A549 (cell line): ENCODE results near the gene CDK5RAP2.

Experiments used
- BHLHE40 ChIP-seq: IDR thresholded peaks from 2 replicates; pipeline ENCODE4 v1.6.1; 2012; ENCODE audit warnings: low read depth, low read length, inconsistent platforms
- CBX8 ChIP-seq: fragments of 200-600 bp; sonication (generic); IDR thresholded peaks from 2 replicates; pipeline ENCODE4 v1.6.1; 2016
- JUN ChIP-seq, 2 experiments: fragments of >200 bp; sonication (Bioruptor Twin); formaldehyde crosslinking; IDR thresholded peaks; 2 replicates in 1 of 2; 3 replicates in 1 of 2; pipeline ENCODE4 v1.6.1; 2016 to 2017
- KDM1A ChIP-seq: fragments of 200-600 bp; sonication (generic); IDR thresholded peaks from 2 replicates; pipeline ENCODE4 v1.6.1; 2016; ENCODE audit warnings: low read depth, mild to moderate bottlenecking
- MYC ChIP-seq: IDR thresholded peaks from 2 replicates; pipeline ENCODE4 v1.6.1; 2012; ENCODE audit warnings: mild to moderate bottlenecking, inconsistent platforms, low read length, improper control_type of control experiment, borderline replicate concordance
- POLR2A ChIP-seq: IDR thresholded peaks from 2 replicates; pipeline ENCODE4 v1.6.1; 2012; ENCODE audit warnings: mild to moderate bottlenecking, low read length
- RCOR1 ChIP-seq: fragments of 150-350 bp; IDR thresholded peaks from 2 replicates; pipeline ENCODE4 v1.6.1; 2014; ENCODE audit warnings: antibody characterized with exemption, low read length, low read depth
- RFX5 ChIP-seq: fragments of 450-650 bp; IDR thresholded peaks from 2 replicates; pipeline ENCODE4 v1.7.1; 2014; ENCODE audit warnings: antibody characterized with exemption, mild to moderate bottlenecking, moderate library complexity
- RNF2 ChIP-seq: fragments of 200-600 bp; sonication (generic); IDR thresholded peaks from 2 replicates; pipeline ENCODE4 v1.6.1; 2016; ENCODE audit warnings: low read depth, mild to moderate bottlenecking, antibody characterized with exemption, moderate library complexity, borderline replicate concordance
- SMC3 ChIP-seq: fragments of >200 bp; sonication (Bioruptor Twin); formaldehyde crosslinking; IDR thresholded peaks from 3 replicates; pipeline ENCODE4 v1.6.1; 2018; ENCODE audit warnings: inconsistent platforms
- TFCP2L1 ChIP-seq: fragments of 250-450 bp; sonication (Bioruptor Pico); IDR thresholded peaks from 2 replicates; pipeline ENCODE4 v1.5.0; 2021; ENCODE audit warnings: mild to moderate bottlenecking
- TF ChIP-seq, protein P1 (sequence below): fragments of >200 bp; sonication (Bioruptor Twin); formaldehyde crosslinking; IDR thresholded peaks from 3 replicates; pipeline ENCODE4 v1.5.1; 2016
- TF ChIP-seq, protein P2 (sequence below): fragments of >200 bp; sonication (Bioruptor Twin); formaldehyde crosslinking; IDR thresholded peaks from 3 replicates; pipeline ENCODE4 v1.6.1; 2016
- TF ChIP-seq, protein P3 (sequence below): IDR thresholded peaks from 2 replicates; pipeline ENCODE4 v1.6.1; 2012

DNA sequence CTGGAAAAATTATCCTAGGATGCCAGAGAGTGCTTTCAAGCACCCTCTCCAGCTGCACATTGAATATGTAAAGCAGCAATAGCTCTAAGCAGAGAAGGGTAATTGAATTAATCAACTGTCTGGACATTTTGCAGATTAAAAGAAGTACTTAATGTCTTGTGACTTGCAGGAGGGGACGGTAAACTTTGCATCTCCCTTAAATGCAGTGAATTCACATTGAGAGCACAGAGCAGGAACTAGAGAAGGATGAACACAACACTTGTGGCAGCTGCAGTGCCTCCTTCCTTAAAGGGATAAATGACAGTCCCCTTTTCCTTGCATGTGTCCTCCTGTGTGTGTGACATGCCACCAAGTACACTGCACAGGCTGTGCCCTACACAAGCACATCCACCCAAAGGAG is 7.4 kb upstream of the CDK5RAP2 start:
- TF ChIP-seq, protein P1, sequence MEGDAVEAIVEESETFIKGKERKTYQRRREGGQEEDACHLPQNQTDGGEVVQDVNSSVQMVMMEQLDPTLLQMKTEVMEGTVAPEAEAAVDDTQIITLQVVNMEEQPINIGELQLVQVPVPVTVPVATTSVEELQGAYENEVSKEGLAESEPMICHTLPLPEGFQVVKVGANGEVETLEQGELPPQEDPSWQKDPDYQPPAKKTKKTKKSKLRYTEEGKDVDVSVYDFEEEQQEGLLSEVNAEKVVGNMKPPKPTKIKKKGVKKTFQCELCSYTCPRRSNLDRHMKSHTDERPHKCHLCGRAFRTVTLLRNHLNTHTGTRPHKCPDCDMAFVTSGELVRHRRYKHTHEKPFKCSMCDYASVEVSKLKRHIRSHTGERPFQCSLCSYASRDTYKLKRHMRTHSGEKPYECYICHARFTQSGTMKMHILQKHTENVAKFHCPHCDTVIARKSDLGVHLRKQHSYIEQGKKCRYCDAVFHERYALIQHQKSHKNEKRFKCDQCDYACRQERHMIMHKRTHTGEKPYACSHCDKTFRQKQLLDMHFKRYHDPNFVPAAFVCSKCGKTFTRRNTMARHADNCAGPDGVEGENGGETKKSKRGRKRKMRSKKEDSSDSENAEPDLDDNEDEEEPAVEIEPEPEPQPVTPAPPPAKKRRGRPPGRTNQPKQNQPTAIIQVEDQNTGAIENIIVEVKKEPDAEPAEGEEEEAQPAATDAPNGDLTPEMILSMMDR: no peak
- no peak for TF ChIP-seq MYC
- no peak for TF ChIP-seq POLR2A
- no peak for TF ChIP-seq RCOR1
- no peak for TF ChIP-seq BHLHE40
- TF ChIP-seq RFX5: no peak
- TF ChIP-seq, protein P2, sequence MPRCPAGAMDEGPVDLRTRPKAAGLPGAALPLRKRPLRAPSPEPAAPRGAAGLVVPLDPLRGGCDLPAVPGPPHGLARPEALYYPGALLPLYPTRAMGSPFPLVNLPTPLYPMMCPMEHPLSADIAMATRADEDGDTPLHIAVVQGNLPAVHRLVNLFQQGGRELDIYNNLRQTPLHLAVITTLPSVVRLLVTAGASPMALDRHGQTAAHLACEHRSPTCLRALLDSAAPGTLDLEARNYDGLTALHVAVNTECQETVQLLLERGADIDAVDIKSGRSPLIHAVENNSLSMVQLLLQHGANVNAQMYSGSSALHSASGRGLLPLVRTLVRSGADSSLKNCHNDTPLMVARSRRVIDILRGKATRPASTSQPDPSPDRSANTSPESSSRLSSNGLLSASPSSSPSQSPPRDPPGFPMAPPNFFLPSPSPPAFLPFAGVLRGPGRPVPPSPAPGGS: no peak
- TF ChIP-seq KDM1A: no peak
- TF ChIP-seq JUN (IDR thresholded peaks at IDR 0.05): no peak
- TF ChIP-seq TFCP2L1 (CRISPR knock-in tag): no peak
- no peak for TF ChIP-seq CBX8
- no peak for TF ChIP-seq RNF2
- TF ChIP-seq, protein P3, sequence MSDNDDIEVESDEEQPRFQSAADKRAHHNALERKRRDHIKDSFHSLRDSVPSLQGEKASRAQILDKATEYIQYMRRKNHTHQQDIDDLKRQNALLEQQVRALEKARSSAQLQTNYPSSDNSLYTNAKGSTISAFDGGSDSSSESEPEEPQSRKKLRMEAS: no peak
- TF ChIP-seq SMC3: no peak
